HEK293T (cell line): ENCODE results near the gene CCR8.

Source experiments
- CTCF ChIA-PET: fragments of 350-600 bp; formaldehyde crosslinking; extraction: SDS; loops from one replicate; lab custom pipeline; 2021; ENCODE audit warnings: antibody characterized with exemption, inconsistent platforms; lab: Yijun Ruan, JAX
- POLR2A ChIA-PET: fragments of 350-600 bp; formaldehyde crosslinking; extraction: SDS; loops from one replicate; lab custom pipeline; 2020; ENCODE audit warnings: antibody characterized with exemption, inconsistent platforms; lab: Yijun Ruan, JAX
- DNase-seq: peaks from one replicate; pipeline ENCODE4 v3.0.0; 2012; ENCODE audit warnings: mixed read lengths; ENCODE audit errors: extremely low spot score
- ARNT ChIP-seq: fragments of 450-650 bp; IDR thresholded peaks from 2 replicates; pipeline ENCODE4 v1.6.1; 2017; ENCODE audit warnings: mild to moderate bottlenecking
- BHLHE40 ChIP-seq: fragments of 450-650 bp; IDR thresholded peaks from 2 replicates; pipeline ENCODE4 v1.6.1; 2016; ENCODE audit warnings: mild to moderate bottlenecking, moderate library complexity, borderline replicate concordance
- CTBP1 ChIP-seq: fragments of 450-650 bp; IDR thresholded peaks from 2 replicates; pipeline ENCODE4 v1.6.1; 2016; ENCODE audit warnings: borderline replicate concordance
- ELF4 ChIP-seq: fragments of 450-650 bp; IDR thresholded peaks from 2 replicates; pipeline ENCODE4 v1.6.1; 2017; ENCODE audit warnings: antibody characterized with exemption
- FOXA1 ChIP-seq: fragments of 450-650 bp; IDR thresholded peaks from 2 replicates; pipeline ENCODE4 v1.6.1; 2016; ENCODE audit warnings: mild to moderate bottlenecking
- FOXK2 ChIP-seq: fragments of 450-650 bp; IDR thresholded peaks from 2 replicates; pipeline ENCODE4 v1.6.1; 2016; ENCODE audit warnings: mild to moderate bottlenecking
- FOXM1 ChIP-seq: fragments of 450-650 bp; IDR thresholded peaks from 2 replicates; pipeline ENCODE4 v1.6.1; 2017; ENCODE audit warnings: mild to moderate bottlenecking, borderline replicate concordance
- HDGF ChIP-seq: fragments of 450-650 bp; IDR thresholded peaks from 2 replicates; pipeline ENCODE4 v1.6.1; 2017; ENCODE audit warnings: antibody characterized with exemption, borderline replicate concordance
- L3MBTL2 ChIP-seq: fragments of 450-650 bp; conservative IDR thresholded peaks from 2 replicates; pipeline ENCODE4 v1.6.1; 2016; ENCODE audit warnings: mild to moderate bottlenecking
- LEF1 ChIP-seq: fragments of 450-650 bp; IDR thresholded peaks from 2 replicates; pipeline ENCODE4 v1.6.1; 2017; ENCODE audit warnings: mild to moderate bottlenecking, borderline replicate concordance
- NFRKB ChIP-seq: fragments of 450-650 bp; IDR thresholded peaks from 2 replicates; pipeline ENCODE4 v1.6.1; 2016; ENCODE audit warnings: mild to moderate bottlenecking, moderate library complexity
- SP1 ChIP-seq: fragments of 450-650 bp; IDR thresholded peaks from 2 replicates; pipeline ENCODE4 v1.6.1; 2017
- SUZ12 ChIP-seq: fragments of 450-650 bp; IDR thresholded peaks from 2 replicates; pipeline ENCODE4 v1.6.1; 2016; ENCODE audit warnings: mild to moderate bottlenecking
- TARDBP ChIP-seq: fragments of 450-650 bp; IDR thresholded peaks from 2 replicates; pipeline ENCODE4 v1.6.1; 2016
- ZNF384 ChIP-seq: fragments of 450-650 bp; IDR thresholded peaks from 2 replicates; pipeline ENCODE4 v1.6.1; 2016
- TF ChIP-seq, protein P1 (sequence below): fragments of 450-650 bp; IDR thresholded peaks from 2 replicates; pipeline ENCODE4 v1.6.1; 2016

The CCR8 gene

DNA sequence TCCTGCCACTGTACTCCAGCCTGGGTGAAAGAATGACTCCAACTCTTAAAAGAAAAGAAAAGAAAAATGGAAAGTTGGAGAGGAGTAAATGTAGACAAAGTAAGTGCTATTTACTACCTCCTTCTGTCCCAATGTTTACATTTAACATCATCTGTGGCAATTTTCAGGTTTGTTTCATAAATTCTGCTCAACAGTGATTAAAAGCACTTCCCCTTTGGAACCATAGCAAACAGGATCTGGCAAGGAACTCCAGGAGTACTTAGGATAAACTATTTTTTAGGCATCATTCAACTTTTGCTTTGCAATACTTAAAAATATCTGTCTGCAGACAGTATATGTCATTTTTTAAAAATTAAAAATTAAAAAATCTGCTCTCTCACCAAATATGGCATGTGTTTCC is 44.2 kb upstream of the CCR8 start:
- no peak for DNase-seq
- ChIA-PET CTCF (interaction anchor here (1.4 kb wide), 1 partner anchor 159 kb away, joined by 4 read pairs; no protein-coding TSS in a partner anchor), POLR2A (no interaction called here)
- no peak for TF ChIP-seq FOXK2
- TF ChIP-seq SUZ12 = no peak
- TF ChIP-seq ELF4 = no peak
- no peak for TF ChIP-seq LEF1
- TF ChIP-seq HDGF = no peak
- no peak for TF ChIP-seq CTBP1
- TF ChIP-seq FOXA1 = no peak
- TF ChIP-seq BHLHE40 = no peak
- no peak for TF ChIP-seq SP1
- TF ChIP-seq, protein P1, sequence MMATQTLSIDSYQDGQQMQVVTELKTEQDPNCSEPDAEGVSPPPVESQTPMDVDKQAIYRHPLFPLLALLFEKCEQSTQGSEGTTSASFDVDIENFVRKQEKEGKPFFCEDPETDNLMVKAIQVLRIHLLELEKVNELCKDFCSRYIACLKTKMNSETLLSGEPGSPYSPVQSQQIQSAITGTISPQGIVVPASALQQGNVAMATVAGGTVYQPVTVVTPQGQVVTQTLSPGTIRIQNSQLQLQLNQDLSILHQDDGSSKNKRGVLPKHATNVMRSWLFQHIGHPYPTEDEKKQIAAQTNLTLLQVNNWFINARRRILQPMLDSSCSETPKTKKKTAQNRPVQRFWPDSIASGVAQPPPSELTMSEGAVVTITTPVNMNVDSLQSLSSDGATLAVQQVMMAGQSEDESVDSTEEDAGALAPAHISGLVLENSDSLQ = no peak
- TF ChIP-seq L3MBTL2 = no peak
- no peak for TF ChIP-seq FOXM1
- TF ChIP-seq TARDBP = no peak
- TF ChIP-seq ARNT = no peak
- no peak for TF ChIP-seq NFRKB
- no peak for TF ChIP-seq ZNF384

- POLR2A ChIA-PET = no interaction called here
- DNase-seq = no peak
- TF ChIP-seq FOXM1 = no peak
- TF ChIP-seq SUZ12 = no peak
- no peak for TF ChIP-seq HDGF
- no peak for TF ChIP-seq CTBP1
- TF ChIP-seq L3MBTL2 = no peak
- no peak for TF ChIP-seq LEF1
- no peak for TF ChIP-seq BHLHE40
- TF ChIP-seq ARNT = no peak
- TF ChIP-seq ZNF384 = no peak
- CTCF ChIA-PET = interaction anchor here (1.4 to 3.7 kb wide), 5 partner anchors 9 to 161 kb away, joined by 4 to 87 read pairs (median 9); partner anchors contain the start of gene XIRP1
Measured at GRCh38 chr3:39286771-39287170, 42.7 kb upstream of the CCR8 start.

- CTCF ChIA-PET = interaction anchor here (0.7 to 3.7 kb wide), 30 partner anchors 7 to 450 kb away, joined by 3 to 87 read pairs (median 6); partner anchors contain the start of genes CX3CR1, GORASP1, TTC21A and XIRP1
- no peak for DNase-seq
- POLR2A ChIA-PET = interaction anchor here (0.8 to 1.7 kb wide), 3 partner anchors 96 to 156 kb away, joined by 3 to 4 read pairs (median 4); no protein-coding TSS in a partner anchor
- TF ChIP-seq CTBP1 (no peak), BHLHE40 (no peak), SUZ12 (no peak), TARDBP (no peak), ELF4 (no peak), HDGF (no peak), L3MBTL2 (no peak), ZNF384 (no peak), NFRKB (no peak), SP1 (no peak), ARNT (no peak), FOXM1 (no peak), LEF1 (no peak)
- TF ChIP-seq, protein P1 = no peak
Measured at GRCh38 chr3:39287216-39288164, 42.0 kb upstream of the CCR8 start.

GRCh38 chr3:39288300-39288808 is 41.2 kb upstream of the CCR8 start:
- no peak for TF ChIP-seq SUZ12
- TF ChIP-seq, protein P1 = peak; percentile 95
- ChIA-PET POLR2A (interaction anchor here (0.7 to 1.7 kb wide), 4 partner anchors 83 to 157 kb away, joined by 3 to 4 read pairs (median 4); no protein-coding TSS in a partner anchor), CTCF (interaction anchor here (0.5 to 3.7 kb wide), 33 partner anchors 8 to 811 kb away, joined by 3 to 87 read pairs (median 6); partner anchors contain the start of genes CX3CR1, GORASP1, TTC21A and XIRP1)
- DNase-seq = peak; percentile 89

GRCh38 chr3:39289107-39289506 is 40.4 kb upstream of the CCR8 start:
- DNase-seq = no peak
- CTCF ChIA-PET = interaction anchor here (0.5 to 3.7 kb wide), 27 partner anchors 9 to 811 kb away, joined by 3 to 87 read pairs (median 7); partner anchors contain the start of genes CX3CR1, GORASP1, TTC21A and XIRP1
- POLR2A ChIA-PET = interaction anchor here (1.0 to 1.7 kb wide), 2 partner anchors 99 to 158 kb away, joined by 4 read pairs; no protein-coding TSS in a partner anchor
- TF ChIP-seq HDGF (no peak), FOXK2 (no peak), LEF1 (no peak), SP1 (no peak), TARDBP (no peak), SUZ12 (no peak), ZNF384 (no peak), ARNT (no peak), BHLHE40 (no peak), FOXM1 (no peak), ELF4 (no peak), L3MBTL2 (no peak), FOXA1 (no peak), NFRKB (no peak), CTBP1 (no peak)
- TF ChIP-seq, protein P1 = no peak
